NCI-H1092 treated with DMSO at 0.1 percent for 48 hours (cell line): Measurements from ENCODE around the gene PTPDC1.

Experiments used
- DNase-seq: peaks from one replicate; lab custom pipeline; 2025; lab: John Stamatoyannopoulos, UW

Gene PTPDC1

DNA sequence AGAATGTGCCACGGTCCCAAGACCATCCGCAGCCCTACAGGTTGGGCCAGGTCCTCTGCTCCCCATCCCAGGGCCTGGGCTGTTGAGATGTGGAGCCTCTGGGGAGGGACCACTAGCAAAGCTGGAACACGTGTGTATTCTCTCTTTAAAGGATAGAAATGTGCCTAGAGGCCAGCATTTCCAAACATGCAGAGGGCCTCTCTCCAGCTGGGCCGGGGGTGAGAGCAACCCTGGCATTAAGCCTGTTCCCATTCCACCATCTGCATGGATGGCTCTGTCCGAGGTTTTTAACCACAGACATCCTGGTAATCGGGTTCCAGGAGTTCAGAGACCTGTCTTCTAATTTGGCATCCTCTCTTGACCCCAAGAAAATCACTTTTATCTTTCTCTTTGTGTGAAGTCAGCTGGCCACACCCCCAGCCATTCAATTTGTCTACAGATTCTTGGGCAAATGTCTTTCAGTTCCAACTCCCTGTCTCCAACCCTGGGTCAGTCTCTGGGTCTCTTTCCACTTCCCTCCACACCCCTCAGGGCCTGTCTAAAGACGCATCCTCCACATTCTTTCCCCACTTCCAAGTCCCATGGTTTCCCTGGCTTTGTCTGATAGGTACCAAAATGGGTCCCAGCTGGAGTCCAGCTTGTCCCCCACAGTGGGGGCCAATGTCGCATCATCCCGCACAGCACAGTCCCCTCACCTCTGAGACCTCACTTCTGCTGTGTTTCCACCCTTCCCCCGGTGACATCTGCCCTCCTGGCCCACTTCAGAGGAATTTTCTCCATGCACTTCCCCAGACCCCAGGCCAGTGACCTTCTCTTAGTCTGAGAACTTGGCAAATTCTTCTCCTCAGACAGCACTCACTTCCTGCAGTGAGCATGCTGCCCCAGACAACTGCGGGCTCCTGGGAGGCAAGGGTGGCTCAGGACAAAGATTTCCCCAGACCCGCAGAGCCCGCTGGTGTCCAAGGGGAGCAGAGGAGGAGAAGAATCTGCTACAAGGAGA, 56.8 kb downstream of the PTPDC1 start:
- no peak for DNase-seq

DNA sequence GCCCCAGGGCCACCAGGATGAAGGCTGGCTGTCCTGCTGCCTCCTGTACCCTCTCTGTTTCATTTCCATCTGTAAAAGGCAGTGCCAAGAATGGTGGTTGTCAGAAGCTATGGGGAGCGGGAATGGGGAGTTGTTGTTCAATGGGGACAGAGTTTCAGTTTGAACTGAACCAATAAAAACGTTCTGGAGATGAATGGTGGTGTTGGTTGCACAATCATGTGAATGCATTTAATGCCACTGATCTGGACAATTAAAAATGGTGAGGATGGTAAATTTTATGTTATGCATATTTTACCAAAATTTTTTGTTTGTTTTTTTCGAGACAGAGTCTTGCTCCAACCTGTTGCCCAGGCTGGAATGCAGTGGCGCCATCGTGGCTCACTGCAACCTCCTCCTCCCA, 58.1 kb downstream of the PTPDC1 start:
- DNase-seq = no peak

DNA sequence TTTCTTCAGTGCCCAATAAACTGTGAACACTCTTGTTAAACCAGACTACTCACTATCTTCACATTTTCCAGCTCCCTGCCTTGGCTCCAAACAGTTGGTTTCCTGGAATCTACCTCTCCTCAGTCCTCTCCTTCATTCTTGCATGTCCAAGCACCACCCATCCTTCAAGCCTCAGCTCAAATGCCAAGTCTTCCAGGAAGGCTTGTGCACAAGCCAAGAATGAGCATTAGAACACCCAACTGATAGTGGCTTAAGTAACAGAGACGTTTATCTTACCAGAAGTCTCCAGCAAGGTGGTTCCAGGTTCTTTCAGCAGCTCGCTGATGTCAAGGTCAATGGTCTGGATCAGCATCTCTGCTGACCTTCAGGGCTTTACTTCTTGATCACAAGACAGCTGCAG, 60.1 kb downstream of the PTPDC1 start:
- no peak for DNase-seq

DNA sequence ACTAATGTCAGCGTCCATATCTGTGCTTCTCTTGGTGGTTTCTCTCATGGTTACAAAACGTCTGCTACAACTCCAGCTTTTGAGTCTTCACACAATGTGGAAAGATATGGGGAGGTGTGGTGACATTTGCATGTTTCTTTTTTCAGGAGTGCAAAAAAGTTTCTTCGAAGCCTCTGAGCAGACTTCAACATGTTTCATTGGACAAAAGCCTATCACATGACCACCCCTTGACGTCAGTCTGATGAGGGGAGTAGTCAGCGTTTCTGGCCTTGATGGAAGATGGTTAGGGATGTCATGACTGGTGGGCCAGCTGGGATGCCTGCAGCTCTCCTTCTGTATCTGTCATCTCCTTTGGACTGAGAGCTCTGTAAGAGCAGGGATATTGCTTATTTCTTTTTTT, 61.4 kb downstream of the PTPDC1 start:
- DNase-seq = no peak

DNA sequence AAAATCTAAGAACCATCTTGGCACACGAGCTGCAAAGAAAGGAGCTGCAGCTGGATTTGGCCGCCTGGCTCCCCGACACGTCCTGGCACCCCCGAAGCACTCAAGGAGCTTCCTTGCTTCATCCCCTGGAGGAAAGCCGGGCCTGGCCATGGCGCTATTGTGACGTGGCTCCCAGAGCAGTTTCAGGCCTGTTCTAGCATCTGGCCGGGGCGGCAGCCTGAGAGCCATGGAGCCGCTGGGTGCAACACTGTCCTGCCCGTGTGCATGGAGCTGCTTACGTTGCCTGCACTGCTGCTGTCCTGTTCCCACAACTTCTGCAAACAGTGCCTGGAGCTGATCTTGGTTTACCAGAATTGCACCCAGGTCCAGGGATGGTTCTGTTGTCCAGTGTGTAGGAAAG, 63.5 kb downstream of the PTPDC1 start:
- no peak for DNase-seq

DNA sequence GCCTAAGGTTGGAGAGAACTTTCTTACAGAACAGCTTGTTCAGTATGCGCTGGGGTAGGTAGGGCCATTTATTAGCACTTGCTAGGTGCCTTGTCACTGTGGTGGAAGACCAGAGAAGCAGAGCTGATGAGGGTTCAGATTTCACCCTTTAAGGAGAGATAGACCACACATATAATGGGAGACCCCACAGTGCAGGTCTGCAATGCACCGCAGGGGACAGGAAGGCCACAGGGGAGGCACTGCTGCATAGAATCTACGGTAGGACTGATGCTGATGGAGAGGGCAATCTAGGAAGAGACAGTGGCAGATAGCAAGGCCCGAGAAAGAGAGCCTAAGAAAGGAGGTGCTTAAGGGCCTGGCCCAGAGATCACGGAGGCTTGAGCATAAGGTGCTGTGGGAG, 64.2 kb downstream of the PTPDC1 start:
- no peak for DNase-seq

DNA sequence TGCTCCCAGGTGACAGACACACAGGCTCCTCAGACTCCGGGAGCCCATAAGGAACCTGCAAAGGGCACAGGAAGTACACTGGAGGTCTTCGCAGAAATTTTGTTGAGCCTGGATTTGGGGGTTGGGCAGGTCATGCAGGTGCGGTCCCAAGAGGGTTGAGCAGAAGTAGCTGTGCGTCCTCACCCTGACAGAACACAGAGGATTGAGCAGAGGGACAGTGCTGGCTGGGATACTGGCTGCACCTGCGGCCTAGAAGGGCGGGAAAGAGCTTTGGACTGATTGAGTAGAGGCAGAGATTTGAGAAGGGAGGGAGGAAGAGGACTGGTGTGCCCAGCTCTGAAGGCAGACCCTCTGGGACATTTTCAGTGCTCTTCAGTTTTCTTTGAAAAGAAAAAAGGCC, 65.4 kb downstream of the PTPDC1 start:
- DNase-seq = no peak

DNA sequence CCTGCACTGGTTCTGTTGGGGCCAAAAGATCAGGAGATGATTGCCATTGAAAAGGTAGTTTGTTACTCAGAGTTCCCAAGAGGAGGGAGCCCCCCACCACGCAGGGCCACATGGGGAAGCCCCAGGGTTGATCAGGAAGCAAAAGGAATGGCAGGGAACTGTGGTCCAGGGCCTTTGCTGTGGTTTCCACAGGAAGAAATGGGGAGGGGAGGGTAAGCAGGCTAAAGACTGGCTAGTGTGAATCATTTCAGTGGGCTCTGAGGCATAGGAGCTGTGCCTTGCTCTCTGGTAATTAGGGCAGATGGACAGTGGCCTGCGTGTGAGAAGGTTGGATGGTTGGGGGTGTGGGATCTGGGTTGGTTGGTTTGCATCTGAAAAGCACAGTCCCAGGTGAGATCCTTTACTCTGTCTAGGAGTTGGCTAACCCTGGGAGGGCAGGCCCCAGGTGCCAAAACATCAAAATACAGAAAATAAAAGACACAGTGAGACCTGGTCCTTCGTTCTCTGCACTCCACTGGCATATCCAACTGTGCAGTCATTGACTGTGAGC, 66.1 kb downstream of the PTPDC1 start:
- DNase-seq = no peak

DNA sequence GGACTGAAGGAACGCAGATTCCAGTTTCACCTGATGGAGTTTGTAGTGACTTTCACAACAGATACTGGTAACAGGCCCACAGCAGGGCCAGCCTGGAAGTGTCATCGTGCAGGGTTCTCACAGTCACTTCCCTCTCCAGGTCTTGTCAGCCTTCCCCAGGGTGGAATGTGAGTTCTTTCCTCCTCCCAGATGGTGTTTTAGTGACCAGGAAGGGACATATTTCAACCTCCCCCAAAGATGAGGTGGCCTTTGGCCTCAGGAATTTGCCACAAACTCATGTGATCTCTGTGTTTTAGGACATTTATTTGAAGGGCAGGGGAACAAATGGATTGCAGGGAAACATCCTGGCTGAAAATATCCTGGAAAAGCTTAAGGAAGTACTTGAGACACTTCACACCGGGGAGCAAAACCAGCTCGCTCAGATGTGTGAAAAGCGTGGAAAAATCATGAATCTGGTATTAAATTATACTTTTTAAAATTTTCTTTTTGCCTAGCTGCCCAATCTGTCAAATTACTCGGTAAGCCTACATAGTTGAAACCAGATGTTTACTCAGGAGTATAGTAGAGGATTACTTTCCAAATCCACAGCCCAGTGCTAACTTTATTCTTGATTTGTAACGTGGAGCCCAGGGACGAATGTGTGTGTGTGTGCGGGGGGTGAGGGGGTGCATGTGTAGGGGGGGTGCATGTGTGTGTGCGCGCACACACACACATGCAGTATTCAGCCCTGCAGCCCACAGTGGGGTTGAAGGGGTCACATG, 66.8 kb downstream of the PTPDC1 start:
- no peak for DNase-seq

DNA sequence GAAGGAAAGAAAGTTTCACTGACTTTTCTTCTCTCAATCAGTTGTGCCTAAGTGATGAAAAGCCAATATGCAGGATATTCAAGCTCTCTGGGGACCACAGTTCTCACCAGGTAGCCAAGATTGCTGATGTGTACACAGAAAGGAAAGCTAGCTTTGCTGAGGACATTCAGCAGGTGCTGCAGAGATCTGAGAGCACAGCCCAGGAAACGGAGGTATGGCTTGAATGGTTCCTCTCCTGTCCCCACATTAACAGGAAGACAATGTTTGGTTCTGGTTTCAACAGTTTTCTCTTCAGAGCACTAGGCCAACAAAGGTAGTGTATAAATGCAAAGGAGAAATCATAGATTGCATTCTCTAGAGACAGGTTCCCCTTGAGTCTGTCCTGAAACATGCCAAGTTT, 69.6 kb downstream of the PTPDC1 start:
- no peak for DNase-seq

DNA sequence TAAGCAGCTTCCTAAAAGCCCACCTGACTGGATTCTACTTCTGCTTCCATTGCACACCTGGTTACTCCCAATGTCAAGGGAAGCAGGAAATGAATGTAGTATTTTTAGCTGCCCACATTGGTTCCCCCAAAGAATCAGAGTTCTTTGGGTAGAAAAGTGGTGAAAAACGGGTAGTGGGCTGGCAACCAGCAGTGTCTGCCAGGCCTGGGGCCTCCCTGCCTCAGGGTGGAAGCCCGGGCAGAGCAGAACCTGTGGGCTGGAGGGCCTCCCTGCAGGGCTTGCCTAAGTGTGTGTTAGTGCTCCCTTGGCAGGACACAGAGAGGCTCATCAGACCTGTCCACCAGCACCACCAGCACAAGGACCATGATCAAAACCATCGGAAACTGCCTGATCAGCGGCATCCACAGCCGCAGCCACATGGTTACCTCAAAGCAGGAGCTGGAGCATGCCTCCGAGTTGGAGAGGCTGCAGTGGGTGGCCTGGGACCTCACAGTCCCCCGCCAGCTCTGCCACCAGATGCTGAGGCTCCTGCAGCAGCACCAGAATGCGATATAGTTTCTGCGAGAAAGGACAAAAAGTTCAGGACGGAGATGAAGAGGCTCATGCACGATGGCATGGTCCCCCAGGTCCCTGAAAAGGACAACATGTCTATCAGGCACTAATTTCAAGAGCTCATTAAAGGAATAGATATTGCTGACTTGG, 72.2 kb downstream of the PTPDC1 start:
- DNase-seq = no peak

DNA sequence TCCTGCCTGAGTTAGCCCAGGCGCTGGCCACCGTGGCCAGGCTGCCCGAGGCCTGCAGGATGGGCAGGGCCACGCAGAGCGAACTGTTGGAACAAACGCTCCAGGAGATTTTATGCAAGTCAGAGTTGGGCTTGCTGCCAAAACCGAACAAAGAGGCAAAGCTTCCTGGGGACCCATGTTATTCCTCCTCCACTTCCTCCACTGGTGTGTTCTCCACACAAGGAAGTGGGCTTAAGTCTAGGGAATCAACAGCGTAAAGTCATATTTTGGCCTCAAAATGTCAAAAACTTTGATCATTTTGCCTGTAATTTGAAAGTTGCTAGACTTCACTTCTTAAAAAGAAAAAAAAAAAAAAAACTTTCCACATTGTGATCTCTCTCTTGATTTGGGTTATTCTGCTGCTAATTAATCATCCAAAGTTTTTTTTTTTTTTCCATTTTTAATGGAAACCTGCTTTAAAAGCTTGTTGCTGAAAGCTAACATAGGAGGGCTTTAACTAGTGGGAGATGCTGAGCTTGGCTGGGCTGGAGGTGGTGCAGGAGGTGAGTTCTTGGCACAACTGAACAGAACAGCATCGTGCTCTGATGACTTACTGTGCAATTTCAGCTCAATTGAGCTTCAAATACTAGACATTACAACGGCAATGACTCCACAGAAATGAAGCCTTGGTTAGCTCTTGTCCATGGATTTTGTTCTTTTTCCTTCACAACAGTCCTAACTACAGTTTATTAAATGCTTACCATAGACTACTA, 73.0 kb downstream of the PTPDC1 start:
- peak; percentile 46 for DNase-seq
